Skeletal muscle tissue (tissue), 4 donors: ENCODE data around the gene SHISA8. TPM values are rescaled to one million over a fixed set of nuclear protein-coding genes. Genes with fewer than 3 reads are reported as not detected.

Experiments
- H3K27ac ChIP-seq: one replicate; pipeline ENCODE4 v1.7.0; 2013; ENCODE audit warnings: mild to moderate bottlenecking, low read depth, low read length, inconsistent platforms
- H3K27me3 ChIP-seq, 3 donors: one replicate each; pipeline ENCODE4 v1.7.0; 2013; ENCODE audit warnings: low read length in 3 of 3; ENCODE audit not compliant: control insufficient read depth in 3 of 3, insufficient read depth in 3 of 3
- H3K36me3 ChIP-seq, 3 donors: one replicate each; pipeline ENCODE4 v1.7.0; 2013; ENCODE audit warnings: low read length in 3 of 3; ENCODE audit not compliant: control insufficient read depth in 3 of 3, insufficient read depth in 3 of 3
- H3K4me1 ChIP-seq, 3 donors: one replicate each; pipeline ENCODE4 v1.7.0; 2013; ENCODE audit warnings: low read length in 3 of 3, mild to moderate bottlenecking in 3 of 3; ENCODE audit not compliant: control insufficient read depth in 3 of 3, insufficient read depth in 3 of 3
- H3K4me3 ChIP-seq, 3 donors: one replicate each; pipeline ENCODE4 v1.7.0; 2013; ENCODE audit warnings: low read length in 3 of 3
- H3K9ac ChIP-seq, 3 donors: one replicate each; pipeline ENCODE4 v1.7.0; 2013; ENCODE audit warnings: low read length in 3 of 3, mild to moderate bottlenecking in 3 of 3, moderate library complexity in 2 of 3, low read depth in 1 of 3
- H3K9me3 ChIP-seq, 3 donors: one replicate each; pipeline ENCODE4 v1.7.0; 2013; ENCODE audit warnings: low read length in 3 of 3; ENCODE audit not compliant: control insufficient read depth in 3 of 3
- total RNA-seq: library from RNA; depleted of rRNA; stranded (reverse); fragments of >200 nt; gene quantifications from one replicate; pipeline ENCODE4 v1.2.3, GENCODE V29; 2014
- donor health status: Osteomylitis.

SHISA8 gene
- total RNA-seq, 1 donor from 2014 or later: 1.0 TPM

DNA sequence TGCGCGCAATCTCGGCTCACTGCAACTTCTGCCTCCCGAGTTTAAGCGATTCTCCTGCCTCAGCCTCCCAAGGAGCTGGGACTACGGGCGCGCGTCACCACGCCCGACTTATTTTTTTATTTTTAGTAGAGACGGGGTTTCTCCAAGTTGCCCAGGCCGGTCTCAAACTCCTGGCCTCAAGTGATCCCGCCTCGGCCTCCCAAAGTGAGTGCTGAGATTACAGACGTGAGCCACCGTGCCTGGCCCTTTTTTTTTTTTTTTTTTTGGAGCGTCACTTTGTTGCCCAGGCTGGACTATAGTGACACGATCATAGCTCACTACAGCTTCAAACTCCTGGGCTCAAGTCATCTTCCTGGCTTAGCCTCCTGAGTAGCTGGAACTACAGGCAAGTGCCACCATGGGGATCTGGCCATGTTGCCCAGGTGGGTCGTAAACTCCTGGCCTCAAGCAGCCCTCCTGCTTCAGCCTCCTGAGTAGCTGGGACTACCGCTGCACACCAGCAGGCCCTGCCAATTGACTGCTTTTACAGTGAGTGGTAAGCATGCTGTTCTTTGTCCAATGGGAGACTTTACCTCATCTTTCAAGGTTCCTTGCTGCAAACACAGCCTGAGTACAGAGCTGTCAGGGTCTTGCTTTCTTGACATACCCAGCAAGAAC is 32.7 kb upstream of the SHISA8 start:
- peak overlapping the region; percentile 55 to 76 (median 70) for H3K9ac ChIP-seq

GRCh38 chr22:41946629-41947423 is 32.0 kb upstream of the SHISA8 start, which contains the start of gene CENPM:
Gene CENPM (minus strand): TSS chr22:41947152. CDS start chr22:41947076, 76 bp downstream.
- peak within 1 kb of the TSS; percentile 20 for H3K27ac ChIP-seq
- peaks cover under 1 to 12% (median under 1%) of the 10 kb centered on the region in 3 donors for H3K27me3 ChIP-seq
- H3K9ac ChIP-seq: peak within 1 kb of the TSS; percentile 55 to 76 (median 70)

More for the DNA sequence above, 32.7 kb upstream of the SHISA8 start:
- H3K4me3 ChIP-seq: peak overlapping the region; percentile 86 to 94 (median 90)
- peaks cover 14 to 22% (median 18%) of the 10 kb centered on the region in 3 donors for H3K4me1 ChIP-seq
- H3K27ac ChIP-seq: no peak overlapping the region
- H3K27me3 ChIP-seq: peaks cover 3 to 20% (median 8%) of the 10 kb centered on the region in 3 donors
- no peaks in the 10 kb centered on the region for H3K9me3 ChIP-seq
- H3K36me3 ChIP-seq: no peaks in the 10 kb centered on the region

DNA sequence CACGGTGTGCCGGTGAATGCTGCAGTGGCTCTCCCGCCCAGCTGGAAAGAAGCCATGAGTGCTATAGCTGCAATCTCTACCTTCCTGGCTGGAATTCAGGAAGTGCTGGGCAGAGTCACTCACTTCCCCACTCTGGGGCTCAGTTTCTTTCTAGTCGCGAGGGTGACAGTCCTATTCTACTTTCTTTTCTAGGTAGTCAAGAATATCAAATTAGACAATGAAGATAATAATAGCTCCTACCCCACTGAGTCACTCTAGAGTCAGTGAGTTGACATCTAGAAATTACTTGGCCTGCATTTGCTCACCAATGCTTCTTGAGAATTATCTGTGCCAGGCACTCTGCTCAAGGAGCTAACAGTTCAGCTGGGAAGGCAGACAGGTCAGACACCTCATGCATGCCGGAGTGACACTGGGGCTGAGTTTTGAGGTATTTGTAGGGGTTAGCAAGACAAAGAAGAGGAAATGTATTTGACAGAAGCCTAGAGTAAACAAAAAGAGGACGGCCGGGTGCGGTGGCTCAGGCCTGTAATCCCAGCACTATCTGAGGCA is 28.9 kb upstream of the SHISA8 start:
- H3K36me3 ChIP-seq: no peaks in the 10 kb centered on the region
- no peak overlapping the region for H3K4me3 ChIP-seq
- H3K27ac ChIP-seq: peak overlapping the region; percentile 33
- H3K9me3 ChIP-seq: no peaks in the 10 kb centered on the region
- H3K9ac ChIP-seq: peak overlapping the region in 2 of 3 donors; percentile 41 to 50
- peaks cover 0 to 4% (median 0%) of the 10 kb centered on the region in 3 donors for H3K27me3 ChIP-seq
- peaks cover 26 to 36% (median 31%) of the 10 kb centered on the region in 3 donors for H3K4me1 ChIP-seq

More at GRCh38 chr22:41946629-41947423, 32.0 kb upstream of the SHISA8 start, which contains the start of gene CENPM:
- H3K36me3 ChIP-seq: no peaks in the 10 kb centered on the region
- H3K4me1 ChIP-seq: peaks cover 14 to 22% (median 18%) of the 10 kb centered on the region in 3 donors
- no peaks in the 10 kb centered on the region for H3K9me3 ChIP-seq
- peak within 1 kb of the TSS; percentile 86 to 94 (median 90) for H3K4me3 ChIP-seq

GRCh38 chr22:41940832-41941765 is 26.2 kb upstream of the SHISA8 start:
- Histone ChIP-seq H3K27me3 (peaks cover 0 to under 1% (median 0%) of the 10 kb centered on the region in 3 donors), H3K36me3 (no peaks in the 10 kb centered on the region), H3K9ac (peak overlapping the region in 1 of 3 donors; percentile 1), H3K9me3 (no peaks in the 10 kb centered on the region), H3K4me1 (peaks cover 20 to 29% (median 24%) of the 10 kb centered on the region in 3 donors), H3K27ac (peak overlapping the region; percentile 10), H3K4me3 (peak overlapping the region in 1 of 3 donors; percentile 22)

GRCh38 chr22:41939981-41940831 is 25.3 kb upstream of the SHISA8 start:
- Histone ChIP-seq H3K27ac (peak overlapping the region; percentile 10), H3K9me3 (no peaks in the 10 kb centered on the region), H3K4me1 (peaks cover 20 to 28% (median 21%) of the 10 kb centered on the region in 3 donors), H3K9ac (no peak overlapping the region), H3K36me3 (no peaks in the 10 kb centered on the region), H3K27me3 (no peaks in the 10 kb centered on the region), H3K4me3 (no peak overlapping the region)

- Histone ChIP-seq H3K4me1 (peaks cover 22 to 27% (median 23%) of the 10 kb centered on the region in 3 donors), H3K36me3 (no peaks in the 10 kb centered on the region), H3K27ac (no peak overlapping the region), H3K27me3 (no peaks in the 10 kb centered on the region), H3K9me3 (no peaks in the 10 kb centered on the region), H3K4me3 (no peak overlapping the region), H3K9ac (no peak overlapping the region)
These were observed 22.0 kb upstream of the SHISA8 start for GRCh38 chr22:41936894-41937169.

DNA sequence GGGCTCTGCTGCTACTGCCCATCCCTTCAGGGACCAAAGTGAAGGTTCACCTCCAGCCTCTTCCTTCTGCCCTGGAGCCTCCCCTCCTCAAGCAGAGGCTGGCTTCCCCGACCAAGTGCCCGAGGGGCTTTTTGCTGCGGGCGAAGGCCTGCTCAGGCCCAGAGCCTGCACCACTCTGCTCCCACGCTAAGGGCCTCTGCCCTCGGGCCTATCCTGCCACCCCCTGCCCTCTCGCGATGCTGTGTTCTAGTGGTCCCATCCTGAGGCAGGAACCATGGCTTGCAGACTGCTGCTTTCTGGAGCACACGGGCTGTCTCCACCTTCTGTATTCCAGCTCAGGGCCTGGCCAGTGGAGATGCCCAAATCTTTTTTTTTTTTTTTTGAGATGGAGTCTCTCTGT is 20.6 kb upstream of the SHISA8 start:
- Histone ChIP-seq H3K27me3 (no peaks in the 10 kb centered on the region), H3K27ac (no peak overlapping the region)

DNA sequence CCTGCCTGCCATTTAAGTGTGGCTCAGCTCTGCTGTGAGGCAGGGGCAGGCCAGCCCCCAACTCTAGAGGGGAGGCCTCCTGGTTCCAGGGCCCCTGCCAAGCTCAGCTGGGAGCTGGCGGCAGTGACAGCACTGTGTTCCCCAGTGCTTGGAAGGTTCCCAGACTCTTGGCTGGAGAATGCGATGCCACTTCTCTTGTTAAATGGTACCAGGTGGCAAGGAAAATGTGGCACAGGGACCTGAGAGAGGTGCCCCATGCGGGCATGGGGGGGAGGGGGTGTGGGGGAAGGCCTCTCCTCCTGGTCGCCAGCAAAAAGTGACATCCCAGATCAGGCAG is 20.1 kb upstream of the SHISA8 start:
- H3K36me3 ChIP-seq: no peaks in the 10 kb centered on the region
- no peaks in the 10 kb centered on the region for H3K9me3 ChIP-seq
- H3K9ac ChIP-seq: no peak overlapping the region
- H3K4me3 ChIP-seq: no peak overlapping the region
- no peak overlapping the region for H3K27ac ChIP-seq
- H3K27me3 ChIP-seq: no peaks in the 10 kb centered on the region
- H3K4me1 ChIP-seq: peaks cover 16 to 21% (median 17%) of the 10 kb centered on the region in 3 donors

More for the DNA sequence above, 20.6 kb upstream of the SHISA8 start:
- Histone ChIP-seq H3K4me1 (peaks cover 16 to 21% (median 17%) of the 10 kb centered on the region in 3 donors), H3K9me3 (no peaks in the 10 kb centered on the region), H3K4me3 (no peak overlapping the region), H3K36me3 (no peaks in the 10 kb centered on the region), H3K9ac (no peak overlapping the region)
